GM18868 (cell line): ENCODE data around the gene C16orf86.
A peak's percentile ranks its signal among the peaks of the same experiment; 100 is the strongest.

Experiments used
- ATAC-seq: cut with Tn5 transposase; IDR thresholded peaks from one replicate; pipeline ENCODE4 v1.9.1; 2021; ENCODE audit warnings: mild to moderate bottlenecking, moderate library complexity; ENCODE audit not compliant: unreplicated experiment

The C16orf86 gene

DNA sequence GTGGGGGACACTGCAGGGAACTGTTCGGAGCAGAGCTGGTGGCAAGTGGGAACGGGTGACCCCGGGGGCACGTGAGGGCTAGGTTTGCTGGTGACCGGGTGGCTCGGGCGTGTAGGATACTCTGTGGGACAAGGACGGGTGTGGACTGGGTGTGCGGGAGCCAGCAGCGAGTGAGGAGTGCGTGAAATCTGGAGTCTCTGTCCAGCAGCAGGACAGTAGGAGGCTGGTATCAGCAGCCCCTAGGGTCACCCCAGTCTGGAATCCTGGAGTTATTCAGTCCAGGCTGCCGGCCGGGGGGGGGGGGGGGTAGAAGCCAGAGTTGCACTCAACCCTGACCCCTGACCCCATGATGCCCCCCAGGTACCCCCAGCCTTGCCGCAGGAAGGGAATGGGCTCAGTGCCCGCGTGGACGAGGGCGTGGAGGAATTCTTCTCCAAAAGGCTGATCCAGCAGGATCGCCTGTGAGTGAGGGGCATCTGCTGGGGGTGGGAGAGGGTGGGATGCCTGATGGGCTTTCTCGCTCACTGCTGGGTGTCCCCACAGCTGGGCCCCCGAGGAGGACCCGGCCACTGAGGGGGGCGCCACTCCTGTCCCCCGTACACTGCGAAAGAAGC, 12.7 kb upstream of the C16orf86 start:
- ATAC-seq: no peak

DNA sequence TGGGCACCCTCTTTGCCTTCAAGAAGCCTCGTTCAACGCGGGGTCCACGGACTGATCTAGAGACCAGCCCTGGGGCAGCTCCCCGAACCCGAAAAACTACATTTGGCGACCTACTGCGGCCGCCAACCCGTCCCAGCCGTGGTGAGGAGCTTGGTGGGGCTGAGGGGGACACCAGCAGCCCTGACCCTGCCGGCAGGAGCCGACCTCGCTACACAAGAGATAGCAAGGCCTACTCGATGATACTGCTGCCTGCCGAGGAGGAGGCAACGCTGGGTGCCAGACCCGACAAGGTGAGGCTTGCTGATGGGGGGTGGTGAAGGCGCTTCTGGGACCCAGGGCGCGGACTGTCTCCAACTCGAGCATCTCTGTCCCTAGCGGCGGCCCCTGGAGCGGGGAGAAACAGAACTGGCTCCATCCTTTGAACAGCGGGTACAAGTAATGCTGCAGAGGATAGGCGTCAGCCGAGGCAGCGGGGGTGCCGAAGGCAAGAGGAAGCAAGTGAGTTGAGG, 12.2 kb upstream of the C16orf86 start:
- no peak for ATAC-seq

DNA sequence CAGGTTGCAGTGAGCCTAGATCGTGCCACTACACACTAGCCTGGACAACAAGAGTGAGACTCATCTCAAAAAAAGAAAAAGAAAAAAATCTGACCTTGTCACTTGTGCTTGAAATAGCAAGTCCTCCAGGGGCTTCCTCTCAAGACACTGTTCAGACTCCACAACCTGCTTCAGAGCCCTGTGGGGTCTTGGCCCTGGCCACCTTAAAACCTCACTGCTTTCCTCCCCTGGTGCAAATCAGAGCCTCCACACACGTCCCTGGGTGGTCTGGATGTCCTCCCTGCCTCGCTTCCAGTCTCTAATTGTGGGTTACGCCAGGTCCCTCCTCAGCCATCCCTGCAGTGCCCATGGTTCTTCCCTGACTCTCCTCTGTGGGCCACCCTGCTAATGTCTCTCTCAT, 11.3 kb upstream of the C16orf86 start:
- no peak for ATAC-seq

DNA sequence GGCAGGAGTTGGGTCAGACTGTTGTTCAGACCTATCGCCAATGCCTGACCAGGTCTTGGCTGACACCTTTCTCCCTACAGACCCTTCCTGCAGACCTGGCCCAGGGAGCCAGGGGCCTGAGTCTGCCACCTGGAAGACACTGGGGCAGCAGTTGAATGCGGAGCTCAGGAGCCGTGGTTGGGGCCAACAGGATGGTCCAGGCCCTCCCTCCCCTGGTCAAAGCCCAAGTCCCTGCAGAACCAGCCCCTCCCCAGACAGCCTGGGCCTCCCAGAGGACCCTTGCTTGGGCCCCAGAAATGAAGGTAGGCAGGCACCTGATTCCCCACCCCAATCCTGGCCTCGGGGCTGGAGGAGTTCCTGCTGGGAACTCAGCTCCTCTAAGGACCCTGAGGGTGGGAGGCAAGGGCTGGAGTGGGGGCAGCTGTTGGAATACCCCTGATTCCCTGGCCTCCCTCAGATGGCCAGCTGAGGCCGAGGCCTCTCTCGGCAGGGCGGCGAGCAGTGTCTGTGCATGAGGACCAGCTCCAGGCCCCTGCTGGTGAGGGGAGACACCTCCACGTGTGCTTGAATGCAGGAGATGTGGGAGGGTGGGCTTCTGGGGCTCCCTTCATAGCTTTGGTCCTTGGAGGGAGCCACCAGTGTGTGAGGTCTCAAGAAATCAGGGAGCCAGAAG, 10.1 kb upstream of the C16orf86 start:
- ATAC-seq: no peak

DNA sequence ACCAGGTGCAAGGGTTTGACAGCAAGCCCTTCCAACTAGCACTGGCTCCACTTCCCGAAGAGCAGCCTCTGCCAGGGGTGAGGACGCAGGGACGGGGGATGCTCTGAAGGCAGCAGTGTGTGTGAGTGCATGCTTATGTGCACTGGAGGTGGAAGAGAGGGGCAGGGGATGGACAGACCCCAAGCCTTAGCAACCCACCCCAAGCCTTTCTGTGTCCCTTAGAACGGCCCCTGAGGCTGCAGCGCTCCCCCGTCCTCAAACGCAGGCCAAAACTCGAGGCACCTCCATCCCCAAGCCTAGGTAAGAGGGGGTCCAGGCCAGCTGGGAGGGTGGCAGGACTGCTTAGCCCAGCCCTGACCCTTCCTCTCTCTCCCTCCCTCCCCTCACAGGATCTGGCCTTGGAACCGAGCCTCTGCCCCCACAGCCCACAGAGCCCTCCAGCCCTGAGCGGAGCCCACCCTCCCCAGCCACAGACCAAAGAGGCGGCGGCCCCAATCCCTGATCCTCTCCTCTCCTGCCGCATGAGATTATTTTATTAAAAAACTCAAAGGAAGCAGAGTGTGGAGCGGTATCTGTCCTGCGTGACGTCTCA, 9.5 kb upstream of the C16orf86 start:
- no peak for ATAC-seq

- ATAC-seq: no peak
These were observed 8.7 kb upstream of the C16orf86 start for GRCh38 chr16:67657751-67658518.

GRCh38 chr16:67658849-67659674, 7.6 kb upstream of the C16orf86 start:
- ATAC-seq: no peak

- peak; percentile 57 for ATAC-seq
These were observed 6.7 kb upstream of the C16orf86 start, which contains the start of gene ACD for GRCh38 chr16:67659675-67660563. ACD (minus strand) TSS chr16:67660260; CDS start chr16:67660220, 40 bp downstream.

GRCh38 chr16:67660564-67661028, 6.0 kb upstream of the C16orf86 start, which contains the start of gene PARD6A:
PARD6A (plus strand) TSS chr16:67660960; CDS start chr16:67661039, 79 bp downstream.
- ATAC-seq: peak; percentile 78

DNA sequence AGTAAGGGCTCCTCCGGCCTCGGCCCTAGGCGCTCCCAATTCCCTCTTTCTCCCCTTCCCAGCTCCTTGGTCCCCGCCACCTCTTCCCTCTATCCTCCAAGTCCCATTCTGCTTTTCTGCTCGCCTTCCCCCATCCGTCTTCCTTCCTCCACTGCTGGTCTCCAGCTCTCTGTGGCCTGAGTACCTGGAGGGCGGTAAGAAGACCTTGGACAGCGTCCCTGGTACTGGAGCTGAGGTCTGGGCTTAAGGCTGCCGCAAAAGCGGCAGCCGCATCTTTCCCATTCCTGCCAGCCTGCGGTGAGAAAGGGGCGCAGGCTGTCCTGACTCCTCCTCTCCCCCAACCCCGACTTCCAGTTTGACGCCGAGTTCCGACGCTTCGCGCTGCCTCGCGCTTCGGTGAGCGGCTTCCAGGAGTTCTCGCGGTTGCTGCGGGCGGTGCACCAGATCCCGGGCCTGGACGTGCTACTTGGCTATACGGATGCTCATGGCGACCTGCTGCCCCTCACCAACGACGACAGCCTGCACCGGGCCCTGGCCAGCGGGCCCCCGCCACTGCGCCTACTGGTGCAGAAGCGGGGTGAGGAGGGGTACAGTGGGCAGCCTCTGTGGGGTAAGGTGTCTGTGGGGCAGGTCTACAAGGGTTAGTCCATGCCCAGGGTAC, 5.4 kb upstream of the C16orf86 start:
- ATAC-seq: no peak

GRCh38 chr16:67661886-67662652, 4.5 kb upstream of the C16orf86 start:
- no peak for ATAC-seq

DNA sequence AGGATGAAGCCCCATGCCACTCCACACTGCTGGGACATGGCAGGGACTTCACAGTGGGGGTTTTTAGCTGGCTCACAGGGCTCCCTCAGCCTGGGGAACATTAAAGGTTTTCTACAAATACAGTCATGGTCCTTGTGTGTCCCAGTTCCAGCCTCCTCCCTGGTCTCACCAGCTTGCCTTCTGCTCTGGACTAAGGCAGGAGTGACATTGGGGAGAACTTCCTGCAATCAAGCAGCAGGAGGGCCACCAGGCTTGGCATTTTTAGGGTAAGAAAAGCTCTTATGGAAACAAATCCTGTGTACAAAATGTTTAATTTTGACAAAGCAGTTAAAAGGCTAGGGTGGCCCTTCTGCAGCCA, 4.0 kb upstream of the C16orf86 start:
- no peak for ATAC-seq

DNA sequence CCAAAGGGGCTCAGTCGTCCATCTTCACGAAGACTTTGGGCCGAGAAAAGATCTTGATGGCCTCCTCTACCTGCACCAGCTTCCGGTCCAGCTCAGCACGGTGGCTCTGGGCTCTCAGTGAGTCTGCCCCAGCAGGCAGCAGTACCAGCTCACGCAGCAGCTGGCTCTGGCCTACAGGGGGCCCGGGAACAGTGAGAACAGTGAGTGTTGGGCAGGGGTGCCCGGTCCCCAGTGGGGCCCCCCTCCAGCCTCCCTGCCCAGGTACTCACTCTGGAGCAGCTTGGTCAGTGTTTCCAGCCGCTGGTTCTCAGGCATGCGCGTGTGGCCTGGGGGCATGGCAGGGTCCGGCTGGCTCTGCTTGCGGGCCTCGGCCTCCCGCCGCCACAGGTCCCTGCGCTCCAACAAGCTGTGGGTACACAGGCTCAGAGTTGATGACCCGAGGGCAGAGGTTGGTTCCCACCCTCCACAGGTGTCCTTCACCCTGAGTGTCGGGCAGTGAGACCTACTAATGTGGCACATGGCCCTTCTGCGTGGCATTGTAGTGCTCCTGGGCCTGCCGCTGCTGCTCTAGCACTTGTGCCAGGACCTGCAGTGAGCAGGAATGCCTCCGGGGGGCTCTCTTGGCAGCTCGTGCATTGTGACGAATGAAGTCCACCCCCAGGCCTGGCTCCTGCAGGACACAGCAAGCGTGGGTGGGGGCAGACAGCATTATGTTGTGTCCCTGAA, 3.3 kb upstream of the C16orf86 start:
- ATAC-seq: no peak

DNA sequence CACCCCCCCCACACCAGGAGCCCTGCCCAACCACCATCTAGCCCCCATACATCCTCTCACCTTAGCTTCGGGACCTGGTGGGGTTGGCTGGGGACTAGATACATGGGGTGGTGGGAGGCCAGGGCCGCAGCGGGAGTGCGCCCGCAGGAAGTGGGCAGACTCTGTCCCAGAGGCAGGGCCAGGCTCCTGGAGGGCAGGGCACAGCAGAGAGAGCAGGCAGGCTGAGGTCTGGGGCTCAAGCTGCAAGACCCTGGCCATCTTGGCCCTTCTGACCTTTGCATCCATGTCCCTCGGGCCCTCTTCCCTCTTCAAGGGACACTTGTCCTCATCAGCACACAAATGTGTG, 2.8 kb upstream of the C16orf86 start:
- ATAC-seq: no peak

GRCh38 chr16:67664258-67664657, 2.4 kb upstream of the C16orf86 start:
- no peak for ATAC-seq

GRCh38 chr16:67664871-67665270, 1.7 kb upstream of the C16orf86 start:
- ATAC-seq: no peak

DNA sequence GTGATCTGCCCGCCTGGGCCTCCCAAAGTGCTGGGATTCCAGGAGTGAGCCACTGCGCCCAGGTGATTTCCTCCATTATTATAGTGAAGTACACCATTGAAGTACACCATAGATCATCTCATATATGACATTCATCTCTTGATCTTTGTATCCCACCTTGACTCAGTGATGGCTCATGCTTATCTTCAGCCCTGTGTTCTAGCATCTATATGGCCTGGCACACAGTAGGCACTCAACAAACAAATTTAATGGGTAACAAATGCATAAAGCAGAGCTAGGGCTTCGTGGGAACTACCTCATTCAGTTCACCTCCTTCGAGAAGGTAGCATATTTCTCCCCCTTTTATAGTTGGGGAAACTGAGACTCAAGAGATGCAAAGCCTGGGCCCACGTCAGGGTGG, 1.0 kb upstream of the C16orf86 start:
- no peak for ATAC-seq
